SKM-1 (cell line): ENCODE results near the gene TMEM63B.
"Not testable (repeated sequence)": the region's sequence is repeated elsewhere in the genome, so short reads cannot be mapped to it uniquely, and the experiment has no call there.

Experiments used
- DNase-seq: peaks from one replicate; lab custom pipeline; 2025; ENCODE audit not compliant: unreplicated experiment; lab: John Stamatoyannopoulos, UW

The TMEM63B gene

DNA sequence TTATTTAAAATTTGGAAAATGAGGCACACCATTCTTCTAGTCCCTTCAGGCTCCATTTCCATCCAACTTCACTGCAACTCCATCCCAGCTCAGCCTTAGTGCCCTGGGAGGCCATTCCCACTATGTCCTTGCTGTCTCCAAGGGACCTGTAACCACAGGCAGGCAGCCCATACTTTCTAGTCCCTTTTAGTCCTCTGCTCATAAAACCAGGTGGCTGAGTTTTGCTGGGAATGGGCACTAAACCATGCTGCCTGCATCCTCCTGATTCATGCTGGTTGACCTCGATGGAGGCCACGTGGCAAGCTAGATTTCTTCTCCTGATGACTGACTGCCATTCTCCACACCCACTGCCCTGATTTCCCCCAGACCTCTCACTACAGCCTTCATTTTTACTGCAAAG is 61.9 kb downstream of the TMEM63B start:
- DNase-seq: no peak

DNA sequence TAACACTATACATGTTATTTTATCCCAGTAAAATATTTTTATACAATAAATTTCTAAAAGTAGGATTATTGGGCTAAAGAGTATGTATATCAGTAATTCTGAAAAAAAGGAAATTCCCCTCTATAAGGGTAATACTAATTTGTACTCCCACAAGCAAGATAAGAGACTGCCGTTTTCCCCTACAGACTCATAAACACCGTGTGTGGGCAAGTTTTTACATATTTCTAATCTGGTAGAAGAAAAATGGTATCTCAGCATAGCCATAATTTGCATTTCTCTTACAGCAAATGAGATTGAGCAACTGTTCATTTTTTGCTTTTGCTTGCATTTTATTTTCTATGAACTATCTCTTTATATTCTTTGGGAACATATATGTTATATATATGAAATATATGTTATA is 63.4 kb downstream of the TMEM63B start:
- DNase-seq: no peak

DNA sequence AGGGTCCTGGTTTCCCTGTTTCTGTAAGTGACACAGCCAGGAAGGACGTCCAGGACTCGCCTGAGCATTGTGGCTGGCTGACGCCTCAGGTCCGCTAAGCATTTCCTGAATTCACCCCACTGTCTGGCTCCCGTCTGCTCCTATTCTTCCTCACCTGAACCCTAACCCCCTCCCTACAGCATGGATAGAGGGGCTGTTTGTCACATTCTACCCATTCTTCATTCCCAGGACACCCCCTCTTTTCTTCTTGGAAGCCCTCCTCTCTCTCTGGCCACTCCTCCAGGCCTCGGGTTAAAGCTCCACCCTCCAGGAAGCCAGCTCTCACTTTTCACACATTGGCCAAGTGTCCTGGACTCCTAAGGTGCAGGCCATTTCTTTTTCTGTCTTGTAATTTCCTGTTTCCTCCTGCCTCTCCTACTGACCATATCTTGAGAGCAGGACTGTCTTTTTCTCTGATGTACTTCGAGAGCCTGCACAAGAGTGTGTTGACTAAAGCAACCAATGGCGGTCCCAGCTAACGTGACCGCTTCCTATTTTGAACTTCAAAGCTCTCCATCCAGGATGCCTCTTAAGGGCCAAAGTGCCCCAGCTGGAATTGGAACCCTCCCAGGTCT is 65.2 kb downstream of the TMEM63B start:
- DNase-seq: no peak

DNA sequence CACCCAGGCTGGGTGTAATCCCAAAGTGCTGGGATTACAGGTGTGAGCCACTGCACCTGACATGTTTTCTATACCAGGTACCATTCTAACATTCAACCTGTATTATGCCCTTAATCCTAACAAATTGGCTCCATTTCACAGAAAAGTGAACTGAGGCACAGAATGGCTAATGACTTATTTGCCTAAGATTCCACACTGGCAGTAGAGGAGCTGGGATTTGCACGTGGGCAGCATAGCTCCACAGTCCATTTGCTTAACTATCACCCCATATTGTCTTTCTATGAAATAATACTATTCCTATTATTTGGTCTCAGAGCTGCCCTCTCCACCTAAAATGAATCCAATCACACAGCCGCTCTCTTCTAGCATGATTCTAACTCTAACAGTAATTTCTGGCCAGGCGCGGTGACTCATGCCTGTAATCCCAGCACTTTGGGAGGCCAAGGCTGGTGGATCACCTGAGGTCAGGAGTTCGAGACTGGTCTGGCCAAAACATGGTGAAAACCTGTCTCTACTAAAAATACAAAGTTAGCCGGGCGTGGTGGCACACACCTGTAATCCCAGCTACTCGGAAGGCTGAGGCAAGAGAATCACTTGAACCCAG is 66.1 kb downstream of the TMEM63B start:
- no peak for DNase-seq

DNA sequence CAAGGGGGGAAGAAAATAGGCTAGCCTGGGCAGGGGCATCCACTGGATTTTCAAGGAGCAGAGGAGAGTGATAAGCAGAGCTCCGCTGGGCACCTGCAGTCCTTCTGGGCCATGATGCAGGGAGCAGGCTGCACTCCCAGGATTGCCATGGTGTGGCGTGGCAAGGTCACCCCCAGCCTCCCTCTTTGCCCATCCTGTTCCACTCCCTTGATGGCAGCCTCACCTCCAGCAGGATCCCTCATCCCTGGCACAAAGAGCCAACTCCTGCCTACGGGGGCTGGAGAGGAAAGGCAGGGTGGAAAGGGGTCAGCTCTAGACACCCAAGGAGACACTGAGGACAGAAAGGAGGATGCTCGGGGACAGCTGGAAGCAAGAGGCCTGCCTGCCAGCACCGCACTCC is 67.0 kb downstream of the TMEM63B start:
- DNase-seq: no peak

DNA sequence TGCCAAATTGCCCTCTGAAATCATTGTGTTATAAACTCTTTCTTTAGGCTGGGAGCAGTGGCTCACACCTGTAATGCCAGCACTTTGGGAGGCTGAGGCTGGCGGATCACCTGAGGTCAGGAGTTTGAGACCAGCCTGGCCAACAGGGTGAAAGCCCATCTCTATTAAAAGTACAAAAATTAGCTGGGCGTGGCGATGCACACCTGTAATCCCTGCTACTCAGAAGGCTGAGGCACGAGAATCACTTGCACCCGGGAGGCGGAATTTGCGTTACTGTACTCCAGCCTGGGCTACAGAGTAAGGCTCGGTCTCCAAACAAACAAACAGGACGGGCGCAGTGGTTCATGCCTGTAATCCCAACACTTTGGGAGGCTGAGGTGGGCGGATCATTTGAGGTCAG is 69.0 kb downstream of the TMEM63B start:
- not testable (repeated sequence) for DNase-seq

DNA sequence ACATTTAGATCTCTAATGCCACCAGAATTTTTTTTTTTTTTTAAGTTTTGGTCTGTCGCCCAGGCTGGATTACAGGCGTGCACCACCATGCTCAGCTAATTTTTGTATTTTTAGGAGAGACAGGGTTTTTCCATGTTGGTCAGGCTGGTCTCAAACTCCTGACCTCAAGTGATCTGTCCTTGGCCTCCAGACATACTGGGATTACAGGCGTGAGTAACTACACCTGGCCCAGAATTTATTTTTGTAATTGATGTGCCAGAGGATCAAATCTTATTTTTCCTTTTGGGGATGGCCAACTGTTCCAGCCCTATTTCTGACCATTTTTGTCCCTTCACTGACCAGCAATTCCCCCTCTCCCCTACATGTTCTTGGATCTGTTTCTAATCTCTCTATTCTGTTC is 71.3 kb downstream of the TMEM63B start:
- no peak for DNase-seq

DNA sequence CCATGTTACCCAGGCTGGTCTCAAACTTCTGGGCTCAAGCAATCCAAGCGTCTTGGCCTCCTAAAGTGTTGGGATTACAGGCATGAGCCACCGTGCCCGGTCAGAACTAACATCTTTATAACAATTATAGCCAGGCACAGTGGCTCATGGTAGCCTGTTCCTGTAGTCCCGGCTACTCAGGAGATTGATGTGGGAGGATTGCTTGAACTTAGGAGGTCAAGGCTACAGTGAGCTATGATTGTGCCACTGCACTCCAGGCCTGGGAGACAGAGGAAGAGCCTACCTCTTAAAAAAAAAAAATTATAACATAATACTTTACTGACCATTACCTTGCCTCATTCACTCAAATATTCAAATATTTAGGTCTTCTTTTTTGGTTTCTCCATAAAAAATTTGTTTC is 72.5 kb downstream of the TMEM63B start:
- no peak for DNase-seq

DNA sequence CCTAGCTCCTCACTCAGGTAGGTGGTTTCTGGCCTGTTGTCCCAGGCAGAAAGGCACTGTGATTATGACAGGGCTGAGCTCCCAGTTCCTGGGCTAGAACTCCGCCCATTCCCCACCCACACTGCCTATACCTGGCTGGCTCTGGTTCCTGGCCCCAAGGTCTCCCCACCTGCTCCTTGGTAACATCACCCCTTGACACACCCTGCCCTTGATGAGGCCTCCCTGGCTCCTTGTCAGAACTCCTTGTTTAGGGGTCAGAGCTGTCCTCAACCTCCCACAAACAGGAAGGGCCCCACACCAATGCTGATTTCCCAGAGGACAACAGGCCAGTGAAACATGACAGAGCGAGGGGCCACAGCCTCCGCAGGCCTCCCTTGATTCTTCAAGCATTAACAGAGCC is 73.8 kb downstream of the TMEM63B start:
- DNase-seq: no peak

DNA sequence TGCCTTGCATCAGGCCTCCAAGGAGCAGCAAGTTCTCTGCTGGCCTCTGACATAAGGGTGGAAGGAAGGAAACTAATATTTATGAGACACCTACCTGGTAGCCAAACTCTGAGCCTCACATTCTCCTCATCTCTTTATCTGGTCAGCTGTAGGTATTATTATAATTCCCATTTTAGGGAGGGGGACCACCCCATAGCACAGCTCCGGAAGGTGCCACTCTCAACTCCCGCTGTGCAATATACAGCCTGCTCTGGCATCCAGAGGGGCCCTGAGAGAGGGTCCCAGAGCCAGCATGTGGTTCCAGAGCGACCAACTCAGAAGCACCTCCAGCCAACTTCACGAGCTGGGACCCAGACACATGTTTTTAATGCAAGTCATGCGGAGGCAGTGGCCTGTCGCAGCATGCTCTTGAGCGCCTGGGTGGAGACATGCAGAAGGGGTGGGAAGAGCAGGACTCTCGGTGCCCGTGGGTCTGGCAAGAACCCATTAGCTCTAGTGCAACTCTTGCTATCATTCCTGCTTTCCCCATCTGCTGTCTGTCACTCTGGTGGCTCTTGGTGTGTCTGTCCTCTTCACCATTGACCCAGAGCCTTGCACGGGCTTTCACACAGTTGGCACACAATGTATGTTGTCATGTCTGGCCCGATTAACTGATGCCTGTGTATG is 74.4 kb downstream of the TMEM63B start:
- no peak for DNase-seq

DNA sequence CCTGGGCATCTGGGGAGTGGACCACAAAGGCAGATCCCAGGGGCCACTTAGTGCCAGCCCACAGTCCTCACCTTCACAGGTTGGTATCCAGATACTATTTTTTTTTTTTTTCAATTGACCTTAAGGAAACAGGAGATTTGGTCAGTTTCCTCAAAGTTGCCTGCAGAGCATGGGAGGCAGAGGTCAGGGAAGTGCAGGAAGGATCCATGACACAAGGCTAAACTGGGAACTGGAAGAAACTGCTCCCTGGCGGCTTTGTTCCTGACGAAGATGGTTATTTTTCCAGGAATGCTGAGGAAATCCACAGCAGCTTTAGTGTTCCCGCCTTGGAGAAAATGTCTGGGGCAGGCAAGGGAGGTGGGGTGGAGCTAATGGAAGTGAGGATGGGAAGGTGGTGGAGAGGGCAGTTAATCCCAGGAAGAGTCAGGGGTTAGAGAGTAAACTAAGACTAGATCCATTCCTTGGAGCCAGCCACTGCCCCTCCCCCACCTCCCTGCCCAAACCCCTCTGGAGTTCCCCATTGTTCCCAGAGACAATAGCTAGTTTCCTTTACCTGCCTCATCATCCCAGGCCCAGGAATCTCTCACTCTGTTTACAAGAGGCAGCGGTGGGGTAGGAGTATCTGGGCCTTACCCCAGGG is 75.1 kb downstream of the TMEM63B start:
- DNase-seq: no peak

DNA sequence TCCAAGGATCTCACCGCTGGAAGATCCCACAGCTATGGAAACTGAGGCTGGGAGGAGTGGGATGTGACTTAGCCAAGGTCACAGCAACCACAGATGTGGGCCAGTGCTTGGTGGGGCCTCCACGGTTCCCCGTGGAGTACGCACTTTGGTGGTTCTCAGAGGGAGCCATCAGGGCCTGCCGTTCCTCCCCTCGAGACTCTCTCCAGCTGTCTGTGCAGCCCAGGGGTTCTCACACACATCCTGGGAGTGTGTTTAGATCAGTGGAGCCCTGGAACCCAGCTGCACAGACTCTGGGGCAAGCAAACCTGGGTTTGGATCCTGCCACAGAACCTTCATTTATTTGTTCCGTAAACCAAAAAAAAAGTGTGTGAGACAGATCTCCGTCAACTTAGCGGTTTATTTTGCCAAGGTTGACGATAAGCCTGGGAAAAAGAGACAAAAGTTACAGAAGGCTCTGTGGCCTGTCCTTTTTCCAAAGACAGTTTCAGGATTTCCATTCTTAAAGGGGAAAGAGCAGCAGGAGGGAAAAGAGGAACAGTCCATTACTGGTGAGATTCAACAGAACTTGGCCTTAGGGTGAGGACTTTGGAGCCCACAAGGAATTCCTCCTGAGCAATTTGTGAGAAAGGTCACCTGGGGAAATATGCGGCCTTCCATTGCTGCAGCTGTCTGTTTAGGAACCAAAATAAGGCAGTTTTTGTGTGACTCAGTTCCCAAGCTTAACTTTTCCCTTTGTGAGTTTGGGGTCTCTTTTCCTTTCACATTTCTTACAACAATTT is 75.8 kb downstream of the TMEM63B start:
- no peak for DNase-seq

DNA sequence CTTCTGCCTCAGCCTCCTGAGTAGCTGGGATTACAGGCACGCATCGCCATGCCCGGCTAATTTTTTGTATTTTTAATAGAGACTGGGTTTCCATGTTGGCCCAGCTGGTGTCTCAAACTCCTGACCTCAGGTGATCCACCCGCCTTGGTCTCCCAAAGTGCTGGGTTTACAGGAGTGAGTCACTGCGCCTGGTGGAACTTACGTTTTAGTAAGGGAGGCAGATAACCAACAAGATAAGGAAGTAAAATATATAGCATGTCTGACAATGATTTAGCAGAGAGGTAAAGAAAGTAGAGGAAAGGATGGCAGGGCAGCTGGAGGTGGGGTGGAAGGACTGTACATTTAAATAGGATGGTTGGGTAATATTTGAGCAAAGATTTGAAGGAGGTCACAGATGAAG is 76.6 kb downstream of the TMEM63B start:
- no peak for DNase-seq
